ENCODE measurements around the gene ZNF287.

The ZNF287 gene

DNA sequence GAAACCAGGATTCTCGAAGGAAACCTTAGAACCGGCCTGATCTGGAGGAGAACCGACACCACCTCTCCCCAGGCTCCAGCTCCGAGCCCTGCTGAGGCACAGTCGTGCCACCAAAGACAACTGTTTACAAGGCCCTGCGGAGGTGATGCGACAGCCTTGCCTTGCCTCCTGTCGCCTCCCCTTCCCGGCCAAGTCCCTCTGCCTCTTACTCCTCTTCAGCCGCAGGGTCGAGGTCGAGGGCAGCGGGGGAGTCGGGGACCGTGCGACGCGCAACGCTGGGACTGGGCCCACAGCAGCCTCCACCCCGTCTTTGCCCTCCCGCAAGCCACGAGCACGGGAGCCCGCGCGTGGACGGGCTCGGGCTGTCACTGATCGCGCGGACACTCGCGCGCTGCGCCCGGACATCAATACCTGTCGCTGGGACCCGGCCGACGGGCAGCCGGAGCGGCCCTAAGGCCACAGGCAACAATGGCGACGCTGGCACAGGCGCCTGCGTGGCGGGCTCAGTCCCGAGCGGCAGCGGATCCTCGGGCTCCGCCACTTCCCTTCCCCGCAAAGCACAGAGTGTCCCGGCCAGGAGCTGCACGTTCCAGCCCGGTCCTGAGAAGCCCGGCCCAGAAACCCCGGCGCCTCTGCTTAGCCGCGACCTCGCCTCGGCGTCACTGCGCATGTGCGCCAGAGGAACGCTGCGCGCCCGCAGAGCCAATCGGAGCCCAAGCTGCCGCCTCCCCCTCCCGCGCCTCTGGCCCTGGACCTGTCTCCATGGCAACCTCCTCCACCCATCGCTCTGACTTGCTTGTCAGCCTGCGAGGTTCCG is at the start of gene ZNF287:
ZNF287 (minus strand) TSS at position 664 of the 817 bp plus-strand sequence. CDS start 1,473 bp downstream, outside the sequence.
- peak; percentile 89 to 93 for DNase-seq (ENCODE audit: low spot score in 2 of 2)
- Mint-ChIP-seq H3K9me3 (no peaks in the 10 kb centered on the region), H3K36me3 (peaks cover 10% of the 10 kb centered on the region), H3K4me1 (peaks cover 2% of the 10 kb centered on the region), H3K27ac (peak within 1 kb of the TSS; percentile 84), H3K27me3 (peaks cover 2% of the 10 kb centered on the region), H3K4me3 (peak within 1 kb of the TSS; percentile 84)
- ATAC-seq (ENCODE audit: low read depth), result peak; percentile 95

DNA sequence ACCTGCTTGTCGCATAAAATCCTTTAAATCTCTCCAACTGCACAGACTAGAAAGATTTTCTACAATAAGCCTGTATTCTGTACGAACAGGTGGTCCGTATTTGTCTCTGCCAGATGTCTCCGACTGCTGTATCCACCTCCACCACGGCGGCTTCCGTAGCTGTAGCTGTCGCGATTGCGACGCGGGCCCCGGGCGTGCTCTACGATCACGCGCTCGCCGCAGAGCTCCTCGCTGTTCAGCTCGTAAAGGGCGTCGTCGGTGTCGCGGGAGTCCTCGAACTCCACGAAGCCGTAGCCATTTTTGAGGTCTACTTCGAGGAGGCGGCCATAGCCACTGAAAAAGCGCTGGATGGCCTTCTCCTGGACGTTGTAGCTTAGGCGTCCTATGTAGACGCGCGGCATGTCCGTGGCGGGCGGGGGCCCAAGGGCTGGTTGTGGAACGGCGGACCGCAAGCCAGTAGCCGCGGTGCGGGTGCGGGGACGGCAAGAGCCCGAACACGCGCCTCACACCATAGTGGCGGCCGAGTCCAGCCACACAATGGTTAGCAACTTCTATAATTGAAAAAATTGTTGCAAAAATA is 48.6 kb upstream of the ZNF287 start:
- H3K4me3 Mint-ChIP-seq, result no peak overlapping the region
- H3K9me3 Mint-ChIP-seq, result peaks cover 20% of the 10 kb centered on the region
- H3K27me3 Mint-ChIP-seq, result no peaks in the 10 kb centered on the region
- H3K27ac Mint-ChIP-seq, result no peak overlapping the region
- no peak for ATAC-seq (ENCODE audit: low read depth)
- no peaks in the 10 kb centered on the region for H3K4me1 Mint-ChIP-seq
- H3K36me3 Mint-ChIP-seq, result peaks cover 12% of the 10 kb centered on the region
- no peak for DNase-seq (ENCODE audit: low spot score in 2 of 2)

DNA sequence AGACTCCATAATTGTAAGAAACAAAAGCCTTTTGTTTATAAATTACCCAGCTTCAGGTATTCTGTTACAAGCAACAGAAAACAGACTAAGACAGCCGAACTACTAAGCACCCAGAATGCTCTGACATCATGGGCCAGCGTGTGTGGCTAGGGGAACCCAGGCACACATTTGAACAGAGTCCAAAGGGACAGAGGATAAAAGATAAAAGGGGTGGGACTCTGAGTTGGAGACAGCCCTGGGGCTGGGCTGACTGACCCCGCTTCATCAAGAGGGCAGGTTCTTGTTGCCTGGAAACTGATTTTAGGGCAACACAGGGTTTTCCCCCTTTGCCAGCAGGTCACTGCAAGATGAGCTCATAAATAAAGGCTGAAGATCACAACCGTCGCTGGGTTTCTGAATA is 30.5 kb upstream of the ZNF287 start:
- peaks cover 6% of the 10 kb centered on the region for H3K9me3 Mint-ChIP-seq
- no peak overlapping the region for H3K27ac Mint-ChIP-seq
- H3K36me3 Mint-ChIP-seq, result peaks cover 4% of the 10 kb centered on the region
- no peak overlapping the region for H3K4me3 Mint-ChIP-seq
- ATAC-seq (ENCODE audit: low read depth) (no peak), DNase-seq (ENCODE audit: low spot score in 2 of 2) (no peak)
- peaks cover 10% of the 10 kb centered on the region for H3K27me3 Mint-ChIP-seq
- H3K4me1 Mint-ChIP-seq, result no peaks in the 10 kb centered on the region

- no peaks in the 10 kb centered on the region for H3K36me3 Mint-ChIP-seq
- no peaks in the 10 kb centered on the region for H3K9me3 Mint-ChIP-seq
- no peak for ATAC-seq (ENCODE audit: low read depth)
- H3K27ac Mint-ChIP-seq, result no peak overlapping the region
- peaks cover 6% of the 10 kb centered on the region for H3K27me3 Mint-ChIP-seq
- no peak overlapping the region for H3K4me3 Mint-ChIP-seq
- DNase-seq (ENCODE audit: low spot score in 2 of 2), result no peak
- no peaks in the 10 kb centered on the region for H3K4me1 Mint-ChIP-seq
These were observed 24.5 kb upstream of the ZNF287 start for GRCh38 chr17:16593356-16594102.

DNA sequence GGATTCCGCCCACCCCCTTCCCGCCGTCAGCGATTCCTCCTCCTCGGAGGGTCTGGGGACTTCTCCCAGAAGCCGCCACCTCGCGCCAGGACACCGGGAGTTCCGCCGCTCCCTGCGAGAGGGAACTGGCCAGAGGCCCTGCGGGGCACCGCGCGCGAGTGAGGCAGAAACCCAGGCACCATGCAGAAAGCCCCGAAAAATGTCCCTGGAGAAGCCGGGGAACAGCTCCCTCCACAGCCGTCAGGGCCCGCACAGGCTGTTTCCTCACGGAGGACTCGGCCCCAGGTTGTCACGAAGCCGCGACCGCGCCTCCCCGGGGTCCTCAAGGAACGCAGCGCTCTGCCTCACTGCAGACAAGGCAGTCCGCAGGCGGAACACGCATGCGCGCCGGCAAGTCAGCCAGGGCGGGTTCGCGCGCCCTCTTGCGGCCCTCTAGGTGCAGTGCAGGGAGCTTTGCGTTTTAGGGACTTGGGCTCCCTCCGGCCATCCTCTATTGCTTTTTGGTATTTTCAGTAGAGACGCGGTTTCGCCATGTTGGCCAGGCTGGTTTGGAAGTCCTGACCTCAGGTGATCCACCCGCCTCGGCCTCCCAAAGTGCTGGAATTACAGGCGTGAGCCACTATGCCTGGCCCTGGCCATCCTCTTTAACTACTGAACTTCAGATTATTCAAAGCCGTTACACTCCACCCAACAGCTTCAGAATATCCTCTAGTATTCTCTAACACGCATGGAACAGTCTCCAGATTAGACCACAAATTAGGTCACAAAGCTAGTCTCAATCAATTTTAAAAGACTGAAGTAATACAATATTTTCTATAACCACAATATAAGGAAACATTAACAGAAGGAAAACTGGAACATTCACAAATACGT is 20.3 kb upstream of the ZNF287 start:
- DNase-seq (ENCODE audit: low spot score in 2 of 2) (peak; percentile 93 to 97), ATAC-seq (ENCODE audit: low read depth) (peak; percentile 83)
- peaks cover 16% of the 10 kb centered on the region for H3K27me3 Mint-ChIP-seq
- H3K36me3 Mint-ChIP-seq, result no peaks in the 10 kb centered on the region
- peaks cover 1% of the 10 kb centered on the region for H3K4me1 Mint-ChIP-seq
- H3K27ac Mint-ChIP-seq, result no peak overlapping the region
- peak overlapping the region; percentile 73 for H3K4me3 Mint-ChIP-seq
- no peaks in the 10 kb centered on the region for H3K9me3 Mint-ChIP-seq

DNA sequence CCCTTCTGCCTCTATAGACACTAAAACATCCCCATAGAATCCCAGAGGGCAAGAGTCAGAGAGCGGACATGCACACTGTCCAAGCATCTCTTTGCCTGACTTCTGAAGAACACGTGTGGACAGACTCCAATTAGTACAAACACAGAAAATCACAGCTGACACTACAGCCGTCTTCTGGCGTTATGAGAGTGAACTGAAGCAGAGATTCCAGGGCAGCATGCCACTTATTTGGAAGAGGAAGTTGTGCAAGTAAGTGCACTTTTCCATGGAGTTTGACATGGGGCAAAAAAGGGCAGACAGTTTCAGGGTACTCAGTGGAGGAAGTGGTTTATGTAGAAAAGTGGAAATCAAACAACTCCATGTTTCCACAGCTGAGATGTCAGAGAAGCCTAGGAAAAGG is 16.8 kb upstream of the ZNF287 start:
- H3K27me3 Mint-ChIP-seq, result peaks cover 26% of the 10 kb centered on the region
- no peaks in the 10 kb centered on the region for H3K9me3 Mint-ChIP-seq
- no peak for ATAC-seq (ENCODE audit: low read depth)

GRCh38 chr17:16584273-16584995 is 15.4 kb upstream of the ZNF287 start:
- no peak overlapping the region for H3K27ac Mint-ChIP-seq
- DNase-seq (ENCODE audit: low spot score in 2 of 2), result peak; percentile 64 to 68
- ATAC-seq (ENCODE audit: low read depth), result peak; percentile 88
- peaks cover 32% of the 10 kb centered on the region for H3K27me3 Mint-ChIP-seq
- H3K4me3 Mint-ChIP-seq, result peak overlapping the region; percentile 60
- H3K9me3 Mint-ChIP-seq, result no peaks in the 10 kb centered on the region
- H3K36me3 Mint-ChIP-seq, result no peaks in the 10 kb centered on the region
- H3K4me1 Mint-ChIP-seq, result peaks cover 5% of the 10 kb centered on the region

More for the DNA sequence above, 16.8 kb upstream of the ZNF287 start:
- H3K27ac Mint-ChIP-seq, result no peak overlapping the region
- H3K4me1 Mint-ChIP-seq, result peaks cover 5% of the 10 kb centered on the region
- H3K4me3 Mint-ChIP-seq, result no peak overlapping the region
- no peak for DNase-seq (ENCODE audit: low spot score in 2 of 2)
- no peaks in the 10 kb centered on the region for H3K36me3 Mint-ChIP-seq

- DNase-seq (ENCODE audit: low spot score in 2 of 2), result no peak
- H3K4me1 Mint-ChIP-seq, result peaks cover 5% of the 10 kb centered on the region
- no peaks in the 10 kb centered on the region for H3K9me3 Mint-ChIP-seq
- no peak for ATAC-seq (ENCODE audit: low read depth)
- H3K4me3 Mint-ChIP-seq, result peak overlapping the region; percentile 60
- H3K36me3 Mint-ChIP-seq, result no peaks in the 10 kb centered on the region
- H3K27ac Mint-ChIP-seq, result no peak overlapping the region
- peaks cover 34% of the 10 kb centered on the region for H3K27me3 Mint-ChIP-seq
These were observed 14.8 kb upstream of the ZNF287 start for GRCh38 chr17:16583781-16584180.

GRCh38 chr17:16573466-16573865 is 4.5 kb upstream of the ZNF287 start:
- ATAC-seq (ENCODE audit: low read depth) (no peak), DNase-seq (ENCODE audit: low spot score in 2 of 2) (no peak)
- Mint-ChIP-seq H3K4me1 (peaks cover 2% of the 10 kb centered on the region), H3K9me3 (peaks cover 1% of the 10 kb centered on the region), H3K27me3 (peaks cover 11% of the 10 kb centered on the region), H3K4me3 (no peak overlapping the region), H3K36me3 (no peaks in the 10 kb centered on the region), H3K27ac (no peak overlapping the region)

DNA sequence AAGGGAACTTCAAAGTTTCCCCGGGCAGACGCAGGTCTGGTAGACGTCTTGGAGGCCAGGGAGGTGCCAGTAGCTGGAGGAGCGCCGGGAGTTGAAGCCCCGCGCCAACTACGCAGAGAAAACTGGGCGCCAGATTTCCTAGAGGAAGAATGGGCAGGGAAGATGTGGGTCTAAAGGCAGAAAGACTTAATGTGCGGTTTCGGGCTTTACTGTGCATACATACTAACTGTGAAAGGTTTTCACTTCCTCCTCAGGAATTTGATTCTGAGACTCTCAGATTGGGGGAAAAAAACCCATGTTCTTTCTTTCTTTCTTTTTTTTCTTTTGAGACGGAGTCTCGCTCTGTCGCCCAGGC is 331 bp upstream of the ZNF287 start:
- Mint-ChIP-seq H3K27me3 (peaks cover 2% of the 10 kb centered on the region), H3K9me3 (no peaks in the 10 kb centered on the region), H3K4me1 (peaks cover 2% of the 10 kb centered on the region), H3K27ac (peak overlapping the region; percentile 84), H3K4me3 (peak overlapping the region; percentile 84), H3K36me3 (peaks cover 8% of the 10 kb centered on the region)
- ATAC-seq (ENCODE audit: low read depth) (peak; percentile 66), DNase-seq (ENCODE audit: low spot score in 2 of 2) (no peak)

DNA sequence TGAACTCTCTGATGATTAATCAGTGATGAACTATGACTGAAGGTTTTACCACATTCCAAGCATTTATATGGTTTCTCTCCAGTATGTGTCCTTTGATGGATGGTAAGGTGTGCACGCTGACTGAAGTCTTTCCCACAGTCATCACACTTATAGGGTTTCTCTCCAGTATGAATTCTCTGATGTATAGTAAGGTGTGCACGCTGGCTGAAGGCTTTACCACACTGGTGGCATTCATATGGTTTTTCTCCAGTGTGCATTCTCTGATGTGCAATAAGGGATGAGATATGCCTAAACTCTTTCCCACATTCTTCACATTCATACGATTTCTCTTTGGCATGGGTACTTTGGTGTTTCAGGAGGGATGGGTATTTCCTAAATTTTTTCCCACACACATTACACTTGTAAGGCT is 16.4 kb downstream of the ZNF287 start:
- Mint-ChIP-seq H3K36me3 (peaks cover 49% of the 10 kb centered on the region), H3K4me1 (no peaks in the 10 kb centered on the region), H3K27ac (no peak overlapping the region), H3K27me3 (no peaks in the 10 kb centered on the region), H3K4me3 (no peak overlapping the region), H3K9me3 (peaks cover 34% of the 10 kb centered on the region)
- DNase-seq (ENCODE audit: low spot score in 2 of 2) (no peak), ATAC-seq (ENCODE audit: low read depth) (no peak)

DNA sequence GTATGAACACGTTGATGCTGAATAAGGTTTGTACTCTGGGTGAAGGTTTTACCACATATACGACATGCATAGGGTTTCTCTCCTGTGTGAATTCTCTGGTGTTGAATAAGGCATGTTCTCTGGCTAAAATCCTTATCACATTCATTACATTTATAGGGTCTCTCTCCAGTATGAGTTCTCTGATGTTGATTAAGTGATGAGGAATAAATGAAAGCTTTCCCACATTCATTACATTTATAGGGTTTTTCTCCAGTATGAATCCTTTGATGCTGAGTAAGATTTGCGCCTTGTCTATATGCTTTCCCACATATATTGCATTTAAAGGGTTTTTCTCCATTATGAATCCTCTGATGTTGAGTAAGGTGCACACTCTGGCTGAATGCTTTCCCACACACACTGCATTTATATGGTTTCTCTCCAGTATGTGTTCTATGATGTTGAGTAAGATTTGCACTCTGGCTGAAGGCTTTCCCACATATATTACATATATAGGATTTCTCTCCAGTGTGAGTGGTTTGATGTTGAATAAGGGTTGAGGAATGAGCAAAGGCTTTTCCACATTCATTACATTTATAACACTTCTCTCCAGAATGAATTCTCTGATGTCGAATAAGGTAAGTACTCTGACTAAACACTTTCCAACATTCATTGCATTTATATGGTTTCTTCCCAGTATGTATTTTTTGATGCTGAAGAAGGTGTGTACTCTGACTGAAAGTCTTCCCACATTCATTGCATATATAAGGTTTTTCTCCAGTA is 16.9 kb downstream of the ZNF287 start:
- Mint-ChIP-seq H3K27me3 (no peaks in the 10 kb centered on the region), H3K9me3 (peaks cover 32% of the 10 kb centered on the region), H3K27ac (no peak overlapping the region), H3K4me1 (no peaks in the 10 kb centered on the region), H3K4me3 (no peak overlapping the region), H3K36me3 (peaks cover 43% of the 10 kb centered on the region)
- DNase-seq (ENCODE audit: low spot score in 2 of 2) (no peak), ATAC-seq (ENCODE audit: low read depth) (no peak)

All from memory B cell (primary cell).